HepG2 (cell line): ENCODE data around the gene RBFOX1. TPM values are rescaled to one million over a fixed set of nuclear protein-coding genes. Genes with fewer than 3 reads are reported as not detected.

Experiments used
- ATAC-seq: fragments of 200-7000 bp; cut with Tn5 transposase; 3 replicates; pipeline ENCODE4 v1.9.1; 2020; ENCODE audit warnings: mild to moderate bottlenecking, moderate library complexity
- BruUV-seq: library from RNA; stranded (reverse); fragments of 400-500 nt; replicated peaks from 2 replicates; lab custom pipeline; 2021; lab: Mats Ljungman, UMichigan
- CTCF ChIA-PET: fragments of 300-600 bp; formaldehyde crosslinking; extraction: SDS; loops from one replicate; lab custom pipeline; 2021; ENCODE audit warnings: low total read pairs, inconsistent platforms, low intra/inter-chr PET ratio; lab: Yijun Ruan, JAX
- POLR2A ChIA-PET: fragments of 350-600 bp; sonication (Branson Sonifier 250); formaldehyde crosslinking; loops from one replicate; lab custom pipeline; 2020; ENCODE audit warnings: antibody characterized with exemption, inconsistent platforms; lab: Yijun Ruan, JAX
- DNase-seq: peaks from one replicate; pipeline ENCODE4 v3.0.0-alpha.2; 2015; ENCODE audit warnings: low spot score
- FAIRE-seq: peaks from 3 replicates; lab custom pipeline; 2011; peaks lifted over from hg19 to GRCh38; lab: Jason Lieb, UNC
- H2AFZ ChIP-seq: one replicate; pipeline ENCODE4 v1.6.1; 2011; ENCODE audit warnings: low read length, inconsistent platforms
- H3K27ac ChIP-seq: fragments of 300-600 bp; 3 replicates; pipeline ENCODE4 v1.8.0; 2011; ENCODE audit warnings: mixed run types, mild to moderate bottlenecking, mixed read lengths, low read length, inconsistent platforms; ENCODE audit not compliant: insufficient read depth; ENCODE audit errors: extremely low read length
- H3K27me3 ChIP-seq, 2 experiments: fragments of 200-600 bp in 1 of 2; 2 replicates in 1 of 2; 3 replicates in 1 of 2; pipeline versions ENCODE4 v1.6.0 to v1.8.0; 2011; ENCODE audit warnings: low read length in 2 of 2, mild to moderate bottlenecking in 2 of 2, moderate library complexity in 2 of 2, inconsistent platforms in 1 of 2; ENCODE audit not compliant: insufficient read depth in 2 of 2, control insufficient read depth in 1 of 2
- H3K36me3 ChIP-seq, 2 experiments: fragments of 200-600 bp in 1 of 2; replicated peaks in 1 of 2; 2 replicates in 1 of 2; 3 replicates in 1 of 2; pipeline versions ENCODE4 v1.5.1 to v1.8.0; 2011; ENCODE audit warnings: low read length in 2 of 2, inconsistent platforms in 1 of 2; ENCODE audit not compliant: insufficient read depth in 2 of 2, control insufficient read depth in 1 of 2
- H3K4me1 ChIP-seq: 2 replicates; pipeline ENCODE4 v1.5.1; 2012; ENCODE audit warnings: low read length, inconsistent platforms; ENCODE audit not compliant: insufficient read depth
- H3K4me2 ChIP-seq: 2 replicates; pipeline ENCODE4 v1.6.0; 2011; ENCODE audit warnings: low read depth, low read length, inconsistent platforms
- H3K4me3 ChIP-seq, 3 experiments: fragments of 200-600 bp in 1 of 3; sonication (generic), shearing (Covaris generic) in 1 of 3; replicated peaks in 1 of 3; 2 replicates each; pipeline ENCODE4 v1.5.1; 2011 to 2016; ENCODE audit warnings: low read length in 3 of 3, inconsistent platforms in 2 of 3, low read depth in 2 of 3, mild to moderate bottlenecking in 2 of 3, control low read depth in 1 of 3, mixed read lengths in 1 of 3; ENCODE audit not compliant: insufficient read depth in 1 of 3
- H3K79me2 ChIP-seq: one replicate; pipeline ENCODE4 v1.6.1; 2011; ENCODE audit warnings: low read length, inconsistent platforms; ENCODE audit not compliant: insufficient read depth
- H3K9ac ChIP-seq: 2 replicates; pipeline ENCODE4 v1.6.0; 2011; ENCODE audit warnings: mild to moderate bottlenecking, low read depth, low read length, inconsistent platforms; ENCODE audit not compliant: insufficient read depth
- H3K9me3 ChIP-seq: 2 replicates; pipeline ENCODE4 v1.5.1; 2012; ENCODE audit warnings: mild to moderate bottlenecking, low read length
- H4K20me1 ChIP-seq: 2 replicates; pipeline ENCODE4 v1.6.0; 2011; ENCODE audit warnings: inconsistent platforms, mild to moderate bottlenecking, low read length, moderate library complexity; ENCODE audit not compliant: insufficient read depth
- CREB1 ChIP-seq, 2 experiments: fragments of 450-650 bp in 1 of 2; IDR thresholded peaks; 2 replicates each; pipeline ENCODE4 v1.6.1; 2016 to 2017; ENCODE audit warnings: control low read depth in 1 of 2, mild to moderate bottlenecking in 1 of 2, missing compliant biosample characterization in 1 of 2, missing genetic modification characterization in 1 of 2
- ZFP91 ChIP-seq: sonication (generic); formaldehyde crosslinking; IDR thresholded peaks from 2 replicates; pipeline ENCODE4 v1.9.0; 2022; ENCODE audit warnings: missing genetic modification reagents, mild to moderate bottlenecking, borderline replicate concordance
- ZSCAN20 ChIP-seq: sonication (generic); formaldehyde crosslinking; IDR thresholded peaks from 2 replicates; pipeline ENCODE4 v1.4.0; 2020; ENCODE audit warnings: missing genetic modification reagents, mild to moderate bottlenecking, borderline replicate concordance
- WGBS: methylation state at CpG from one replicate; pipeline ENCODE4 v1.1.6; 2017; ENCODE audit warnings: low lambda C conversion rate; 5-methylcytosine and 5-hydroxymethylcytosine counted together
- in situ Hi-C: cut with HindIII; loops from 2 replicates; pipeline ENCODE4 v1.10.0; 2017; ENCODE audit warnings: low pct_unique_long_range_greater_than_20kb; ENCODE audit not compliant: extremely low pct_ligation_motif_present
- intact Hi-C: fragments of 100-400 bp; cut with micrococcal nuclease; formaldehyde crosslinking; loops from one replicate; pipeline ENCODE4 v1.10.0; 2022; ENCODE audit not compliant: unreplicated experiment
- polyA plus RNA-seq, 8 experiments: library from polyadenylated mRNA; depleted of rRNA in 3 of 8; stranded (reverse) in 7 of 8; unstranded in 1 of 8; fragments of >200 nt; fragmentation: Illumina TruSeq in 4 of 8; extraction: Trizol in 4 of 8; gene quantifications; 2 replicates each; pipeline versions ENCODE4 v1.2.1 to v1.2.3, GENCODE V29; 2011 to 2016; ENCODE audit warnings: low read depth in 4 of 8, missing spikeins in 1 of 8, mixed read lengths in 1 of 8; ENCODE audit not compliant: insufficient read depth in 1 of 8
- total RNA-seq, 5 experiments: library from RNA; depleted of rRNA; stranded (reverse); fragments of >200 nt; fragmentation: Illumina TruSeq; extraction: Trizol; gene quantifications; 2 replicates each; pipeline ENCODE4 v1.2.3, GENCODE V29; 2016; ENCODE audit warnings: low read depth in 1 of 5

Gene RBFOX1
- total and polyA plus RNA-seq, 2 of the 13 experiments (the other 11 are each of a cell fraction or from before 2014, with no cell fraction given): not detected

- DNase-seq: no peak
- no peak overlapping the region for H3K4me3 ChIP-seq
- ATAC-seq: no peak
- no peaks in the 10 kb centered on the region for H3K4me1 ChIP-seq
- CTCF ChIA-PET: no interaction called here
- H3K9ac ChIP-seq: no peak overlapping the region
- H3K9me3 ChIP-seq: no peaks in the 10 kb centered on the region
- H3K27me3 ChIP-seq: peaks cover 0 to 21% of the 10 kb centered on the region in 2 experiments; a peak in 2 of 5 replicates
- TF ChIP-seq CREB1 (IDR thresholded peaks at IDR 0.05): peak; percentile 38; the same call in 1 of the 2 replicates
- TF ChIP-seq CREB1 (CRISPR knock-in tag; IDR thresholded peaks at IDR 0.05): no peak
- TF ChIP-seq ZSCAN20 (CRISPR knock-in tag): no peak
- no peak overlapping the region for H2AFZ ChIP-seq
- H3K27ac ChIP-seq: no peak overlapping the region
- BruUV-seq: no TSS peak
- under 1% methylated on average over 4 of the region's 4 CpGs for WGBS
- intact Hi-C loops: no loop called here
- H4K20me1 ChIP-seq: no peaks in the 10 kb centered on the region
- no peaks in the 10 kb centered on the region for H3K36me3 ChIP-seq
- no peaks in the 10 kb centered on the region for H3K79me2 ChIP-seq
- in situ Hi-C loops: no loop called here
- POLR2A ChIA-PET: interaction anchor here (0.5 kb wide), 1 partner anchor 10 kb away, joined by 5 read pairs; no protein-coding TSS in a partner anchor
- no peak for FAIRE-seq
- no peak overlapping the region for H3K4me2 ChIP-seq
Observed at GRCh38 chr16:7547736-7548135, 215.1 kb downstream of the RBFOX1 start.

DNA sequence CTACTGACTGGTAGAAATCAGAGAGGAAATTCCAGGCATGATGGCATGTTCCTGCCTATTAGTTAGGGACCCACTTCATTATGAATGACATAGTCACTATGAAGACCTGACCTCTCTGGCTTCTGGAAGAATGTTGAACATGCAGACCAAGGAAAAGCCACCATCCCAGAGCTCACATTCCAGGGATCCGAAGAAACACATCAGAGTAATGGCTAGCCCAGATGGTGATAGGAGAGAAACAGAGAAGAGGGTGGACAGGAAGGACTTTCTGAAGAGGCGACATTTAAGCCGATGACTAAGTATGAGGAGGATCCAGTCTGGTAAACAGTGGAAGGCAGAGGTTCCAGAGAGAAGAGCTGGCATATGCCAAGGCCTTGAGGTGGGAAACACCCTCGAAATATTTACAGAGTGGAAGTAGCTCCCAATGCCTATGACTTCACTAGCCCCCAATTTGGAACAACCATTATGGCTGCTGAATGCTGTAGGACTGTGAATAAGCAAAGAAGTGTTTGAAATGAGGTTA is 216.2 kb downstream of the RBFOX1 start:
- no peak for DNase-seq
- POLR2A ChIA-PET: no interaction called here
- WGBS: 26% methylated on average over 4 of the region's 4 CpGs
- intact Hi-C loops: no loop called here
- Histone ChIP-seq H3K4me1 (no peaks in the 10 kb centered on the region), H3K27me3 (peaks cover 0 to 21% of the 10 kb centered on the region in 2 experiments; a peak in 2 of 5 replicates), H3K9ac (no peak overlapping the region), H4K20me1 (no peaks in the 10 kb centered on the region), H3K36me3 (no peaks in the 10 kb centered on the region), H3K9me3 (no peaks in the 10 kb centered on the region), H3K4me2 (no peak overlapping the region), H2AFZ (no peak overlapping the region)
- CTCF ChIA-PET: no interaction called here
- no peak for ATAC-seq
- FAIRE-seq: no peak
- no peak for TF ChIP-seq ZFP91
- TF ChIP-seq, all 625 proteins: peak for 0
- H3K27ac ChIP-seq: no peak overlapping the region
- H3K79me2 ChIP-seq: no peaks in the 10 kb centered on the region
- BruUV-seq: no TSS peak
- in situ Hi-C loops: no loop called here
- H3K4me3 ChIP-seq: no peak overlapping the region
